Neural cell (in vitro differentiated cells): ENCODE measurements around the gene PRKCQ.
"Not testable (repeated sequence)": the region's sequence is repeated elsewhere in the genome, so short reads cannot be mapped to it uniquely, and the experiment has no call there.

ENCODE experiments used
- EP300 ChIP-seq: fragments of 450-650 bp; conservative IDR thresholded peaks from 2 replicates; pipeline ENCODE4 v1.6.1; 2014; ENCODE audit warnings: antibody characterized with exemption, mild to moderate bottlenecking, moderate library complexity; ENCODE audit not compliant: poor library complexity, severe bottlenecking
- EZH2 ChIP-seq: fragments of 200-600, 300-800 bp; shearing (Covaris generic), sonication (generic); IDR thresholded peaks from 2 replicates; pipeline ENCODE4 v1.6.1; 2014; ENCODE audit warnings: antibody characterized with exemption, low read length, borderline replicate concordance, mild to moderate bottlenecking; ENCODE audit not compliant: insufficient read depth, poor library complexity, severe bottlenecking
- MXI1 ChIP-seq: fragments of 450-650 bp; conservative IDR thresholded peaks from 2 replicates; pipeline ENCODE4 v1.6.1; 2014; ENCODE audit warnings: antibody characterized with exemption, mild to moderate bottlenecking; ENCODE audit not compliant: poor library complexity, severe bottlenecking
- POLR2AphosphoS5 ChIP-seq: IDR thresholded peaks from 2 replicates; pipeline ENCODE4 v1.6.1; 2012
- RAD21 ChIP-seq: fragments of 450-650 bp; conservative IDR thresholded peaks from 2 replicates; pipeline ENCODE4 v1.6.1; 2014; ENCODE audit warnings: antibody characterized with exemption, mild to moderate bottlenecking, moderate library complexity
- TAF1 ChIP-seq: IDR thresholded peaks from 2 replicates; pipeline ENCODE4 v1.6.1; 2012; ENCODE audit warnings: low read depth
- TF ChIP-seq, protein P1 (sequence below): fragments of 450-650 bp; IDR thresholded peaks from 2 replicates; pipeline ENCODE4 v1.5.1; 2014; ENCODE audit warnings: antibody characterized with exemption, mild to moderate bottlenecking, moderate library complexity; ENCODE audit not compliant: poor library complexity, severe bottlenecking
- TF ChIP-seq, protein P2 (sequence below): IDR thresholded peaks from 2 replicates; pipeline ENCODE4 v1.6.1; 2012; ENCODE audit warnings: borderline replicate concordance

DNA sequence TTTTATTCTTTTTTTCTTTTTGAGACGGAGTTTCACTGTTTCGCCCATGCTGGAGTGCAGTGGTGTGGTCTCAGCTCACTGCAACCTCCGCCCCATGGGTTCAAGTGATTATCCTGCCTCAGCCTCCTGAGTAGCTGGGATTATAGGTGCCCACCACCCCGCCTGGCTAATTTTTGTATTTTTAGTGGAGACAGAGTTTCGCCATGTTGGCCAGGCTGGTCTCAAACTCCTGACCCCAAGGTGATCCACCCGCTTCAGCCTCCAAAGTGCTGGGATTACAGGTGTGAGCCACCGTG lies 107.4 kb downstream of the PRKCQ start:
- not testable (repeated sequence) for TF ChIP-seq EZH2, TAF1, EP300, MXI1, RAD21, POLR2AphosphoS5
- TF ChIP-seq, protein P1, sequence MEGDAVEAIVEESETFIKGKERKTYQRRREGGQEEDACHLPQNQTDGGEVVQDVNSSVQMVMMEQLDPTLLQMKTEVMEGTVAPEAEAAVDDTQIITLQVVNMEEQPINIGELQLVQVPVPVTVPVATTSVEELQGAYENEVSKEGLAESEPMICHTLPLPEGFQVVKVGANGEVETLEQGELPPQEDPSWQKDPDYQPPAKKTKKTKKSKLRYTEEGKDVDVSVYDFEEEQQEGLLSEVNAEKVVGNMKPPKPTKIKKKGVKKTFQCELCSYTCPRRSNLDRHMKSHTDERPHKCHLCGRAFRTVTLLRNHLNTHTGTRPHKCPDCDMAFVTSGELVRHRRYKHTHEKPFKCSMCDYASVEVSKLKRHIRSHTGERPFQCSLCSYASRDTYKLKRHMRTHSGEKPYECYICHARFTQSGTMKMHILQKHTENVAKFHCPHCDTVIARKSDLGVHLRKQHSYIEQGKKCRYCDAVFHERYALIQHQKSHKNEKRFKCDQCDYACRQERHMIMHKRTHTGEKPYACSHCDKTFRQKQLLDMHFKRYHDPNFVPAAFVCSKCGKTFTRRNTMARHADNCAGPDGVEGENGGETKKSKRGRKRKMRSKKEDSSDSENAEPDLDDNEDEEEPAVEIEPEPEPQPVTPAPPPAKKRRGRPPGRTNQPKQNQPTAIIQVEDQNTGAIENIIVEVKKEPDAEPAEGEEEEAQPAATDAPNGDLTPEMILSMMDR = not testable (repeated sequence)
- TF ChIP-seq, protein P2, sequence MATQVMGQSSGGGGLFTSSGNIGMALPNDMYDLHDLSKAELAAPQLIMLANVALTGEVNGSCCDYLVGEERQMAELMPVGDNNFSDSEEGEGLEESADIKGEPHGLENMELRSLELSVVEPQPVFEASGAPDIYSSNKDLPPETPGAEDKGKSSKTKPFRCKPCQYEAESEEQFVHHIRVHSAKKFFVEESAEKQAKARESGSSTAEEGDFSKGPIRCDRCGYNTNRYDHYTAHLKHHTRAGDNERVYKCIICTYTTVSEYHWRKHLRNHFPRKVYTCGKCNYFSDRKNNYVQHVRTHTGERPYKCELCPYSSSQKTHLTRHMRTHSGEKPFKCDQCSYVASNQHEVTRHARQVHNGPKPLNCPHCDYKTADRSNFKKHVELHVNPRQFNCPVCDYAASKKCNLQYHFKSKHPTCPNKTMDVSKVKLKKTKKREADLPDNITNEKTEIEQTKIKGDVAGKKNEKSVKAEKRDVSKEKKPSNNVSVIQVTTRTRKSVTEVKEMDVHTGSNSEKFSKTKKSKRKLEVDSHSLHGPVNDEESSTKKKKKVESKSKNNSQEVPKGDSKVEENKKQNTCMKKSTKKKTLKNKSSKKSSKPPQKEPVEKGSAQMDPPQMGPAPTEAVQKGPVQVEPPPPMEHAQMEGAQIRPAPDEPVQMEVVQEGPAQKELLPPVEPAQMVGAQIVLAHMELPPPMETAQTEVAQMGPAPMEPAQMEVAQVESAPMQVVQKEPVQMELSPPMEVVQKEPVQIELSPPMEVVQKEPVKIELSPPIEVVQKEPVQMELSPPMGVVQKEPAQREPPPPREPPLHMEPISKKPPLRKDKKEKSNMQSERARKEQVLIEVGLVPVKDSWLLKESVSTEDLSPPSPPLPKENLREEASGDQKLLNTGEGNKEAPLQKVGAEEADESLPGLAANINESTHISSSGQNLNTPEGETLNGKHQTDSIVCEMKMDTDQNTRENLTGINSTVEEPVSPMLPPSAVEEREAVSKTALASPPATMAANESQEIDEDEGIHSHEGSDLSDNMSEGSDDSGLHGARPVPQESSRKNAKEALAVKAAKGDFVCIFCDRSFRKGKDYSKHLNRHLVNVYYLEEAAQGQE = not testable (repeated sequence)
